T follicular helper cell (primary cell): ENCODE data around the gene ULBP1.
"Not testable (repeated sequence)": the region's sequence is repeated elsewhere in the genome, so short reads cannot be mapped to it uniquely, and the experiment has no call there.

ENCODE experiments used
- DNase-seq: peaks from one replicate; pipeline ENCODE4 v3.0.0-alpha.2; 2020; ENCODE audit warnings: low read depth

The ULBP1 gene

GRCh38 chr6:150004783-150005717 lies 41.3 kb downstream of the ULBP1 start:
- DNase-seq = peak; percentile 84

GRCh38 chr6:150005761-150006651 lies 42.3 kb downstream of the ULBP1 start:
- DNase-seq = no peak

GRCh38 chr6:150006961-150007464 lies 43.3 kb downstream of the ULBP1 start:
- DNase-seq = no peak

- no peak for DNase-seq
Observed at GRCh38 chr6:150008588-150008987, 44.8 kb downstream of the ULBP1 start.

GRCh38 chr6:150012846-150013784 lies 49.4 kb downstream of the ULBP1 start:
- not testable (repeated sequence) for DNase-seq

- not testable (repeated sequence) for DNase-seq
Observed at GRCh38 chr6:150013785-150014622, 50.3 kb downstream of the ULBP1 start.

GRCh38 chr6:150014623-150015280 lies 51.0 kb downstream of the ULBP1 start:
- not testable (repeated sequence) for DNase-seq

GRCh38 chr6:150015281-150016001 lies 51.7 kb downstream of the ULBP1 start:
- not testable (repeated sequence) for DNase-seq

GRCh38 chr6:150016324-150017185 lies 52.8 kb downstream of the ULBP1 start:
- peak; percentile 36 for DNase-seq

GRCh38 chr6:150017186-150017521 lies 53.4 kb downstream of the ULBP1 start:
- DNase-seq = not testable (repeated sequence)

GRCh38 chr6:150018846-150019580 lies 55.3 kb downstream of the ULBP1 start:
- DNase-seq = no peak

- not testable (repeated sequence) for DNase-seq
Observed at GRCh38 chr6:150021870-150022269, 58.1 kb downstream of the ULBP1 start.
